NOMO-1 (cell line): ENCODE data around the gene AQP2.
A peak's percentile ranks its signal among the peaks of the same experiment; 100 is the strongest.

ENCODE experiments used
- DNase-seq, 2 experiments: peaks; one replicate each; lab custom pipeline; 2025; ENCODE audit not compliant: unreplicated experiment in 2 of 2; lab: John Stamatoyannopoulos, UW

The AQP2 gene

GRCh38 chr12:49939707-49940106 is 10.8 kb upstream of the AQP2 start:
- DNase-seq: no peak

- peak in 1 of 2 experiments; percentile 30 for DNase-seq
Observed at GRCh38 chr12:49941556-49942511, 8.7 kb upstream of the AQP2 start.

DNA sequence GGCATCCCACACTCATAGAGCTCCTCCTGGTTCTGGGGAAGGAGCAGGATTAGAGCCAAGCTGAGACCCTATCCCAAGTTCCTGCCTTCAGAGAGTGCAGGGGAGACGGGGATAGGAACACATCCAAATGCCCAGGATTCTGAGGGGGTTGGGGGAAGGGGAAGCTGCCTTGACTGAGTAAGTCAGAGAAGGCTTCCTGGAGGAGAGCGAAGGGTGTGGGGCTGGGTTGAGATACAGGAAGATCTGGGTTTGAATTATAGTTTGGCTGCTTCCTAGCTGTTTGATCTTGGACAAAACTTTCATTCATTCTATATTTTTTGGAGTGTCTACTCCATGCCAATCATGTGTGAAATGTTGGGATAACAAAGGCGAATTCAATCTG is 8.0 kb upstream of the AQP2 start:
- DNase-seq: no peak

- DNase-seq: no peak
Observed at GRCh38 chr12:49942921-49943624, 7.5 kb upstream of the AQP2 start.

DNA sequence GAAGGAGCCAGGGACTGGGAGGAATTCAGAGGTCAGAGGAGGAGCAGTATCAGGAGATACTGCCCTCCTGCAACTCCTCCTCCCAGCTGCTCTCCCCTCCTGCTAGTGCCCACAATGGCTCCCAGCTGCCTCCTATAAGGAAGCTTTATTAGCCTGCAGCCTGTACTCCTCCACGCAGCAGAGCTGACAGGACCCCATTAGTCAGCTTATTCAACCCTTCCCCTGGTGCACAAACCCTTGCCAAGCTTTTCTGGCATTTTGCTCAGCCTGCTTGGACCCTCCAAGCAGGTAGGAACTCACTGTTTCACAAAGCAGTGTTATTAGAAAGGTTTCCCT is 6.9 kb upstream of the AQP2 start:
- DNase-seq: no peak

- DNase-seq: no peak
Observed at GRCh38 chr12:49944046-49944445, 6.5 kb upstream of the AQP2 start.

DNA sequence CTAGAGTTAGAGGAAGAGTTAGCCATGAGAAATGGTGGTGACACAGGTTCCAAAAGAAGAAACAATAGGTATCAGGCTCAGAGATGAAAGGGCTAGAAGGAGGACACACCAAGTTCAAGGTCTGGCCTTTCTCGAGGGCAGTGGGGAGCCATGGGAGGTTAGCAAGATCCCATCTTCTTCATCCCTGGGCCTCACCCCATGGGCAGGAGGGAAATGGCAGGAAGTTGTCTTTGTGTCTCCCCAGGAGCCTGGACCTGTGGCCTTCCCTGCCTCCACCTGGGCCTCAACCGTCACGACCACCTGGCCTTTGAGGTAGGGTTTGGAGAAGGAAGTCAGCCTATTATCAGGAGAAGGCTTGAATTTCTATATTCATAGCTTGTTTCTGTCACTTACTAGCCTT is 5.8 kb upstream of the AQP2 start:
- DNase-seq: no peak

- DNase-seq: peak; percentile 62 to 81
Observed at GRCh38 chr12:49945394-49946080, 5.0 kb upstream of the AQP2 start.

- DNase-seq: no peak
Observed at GRCh38 chr12:49946086-49946485, 4.5 kb upstream of the AQP2 start.

DNA sequence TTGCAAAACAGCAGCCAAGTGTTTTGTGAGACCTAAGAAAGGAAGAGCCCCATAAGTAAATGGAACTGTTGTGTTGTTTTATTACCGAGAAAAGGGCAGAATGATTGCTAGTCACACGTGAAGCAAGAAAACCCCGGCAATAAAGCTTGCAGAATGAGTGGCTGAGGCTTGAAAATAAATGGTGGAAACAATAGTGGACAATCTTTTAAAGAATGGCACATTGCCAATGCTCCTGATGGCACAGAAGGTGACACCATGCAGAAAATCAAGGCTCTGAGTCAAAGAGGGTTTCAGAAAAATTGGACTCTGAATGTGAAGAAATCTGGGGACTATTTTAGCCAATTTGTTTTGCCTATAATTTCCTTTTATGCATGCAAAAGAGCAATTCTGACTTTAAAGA is 4.0 kb upstream of the AQP2 start:
- DNase-seq: peak in 1 of 2 experiments; percentile 8

DNA sequence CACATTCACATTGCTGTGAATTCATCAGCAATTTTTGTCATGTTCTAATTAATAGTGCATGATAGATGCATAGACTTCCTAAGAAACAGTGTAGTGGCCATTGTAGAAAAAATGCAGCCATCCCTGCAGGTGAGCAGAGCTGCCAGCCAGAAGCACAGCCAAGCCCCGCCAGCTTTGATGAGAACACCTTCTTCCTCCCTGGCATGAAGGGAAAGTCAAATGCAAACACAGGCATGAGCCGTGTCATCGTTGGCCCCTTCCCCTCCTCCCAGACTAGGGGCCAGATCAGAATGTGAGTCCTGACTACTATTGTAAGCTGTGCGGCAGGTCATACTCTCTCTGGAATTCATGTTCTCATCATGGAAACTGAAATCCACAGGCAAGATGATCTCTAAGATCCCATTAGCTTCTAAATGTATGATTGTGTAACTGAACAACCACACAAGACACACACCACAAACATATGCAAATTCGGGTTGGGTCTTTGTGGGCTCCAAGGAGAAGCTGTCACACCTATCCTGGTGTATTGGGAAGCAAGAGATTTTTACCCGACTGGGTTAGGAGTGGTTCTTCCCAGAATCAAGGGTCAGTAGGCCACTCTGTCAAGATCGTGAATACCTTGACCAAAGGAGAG is 2.8 kb upstream of the AQP2 start:
- no peak for DNase-seq

DNA sequence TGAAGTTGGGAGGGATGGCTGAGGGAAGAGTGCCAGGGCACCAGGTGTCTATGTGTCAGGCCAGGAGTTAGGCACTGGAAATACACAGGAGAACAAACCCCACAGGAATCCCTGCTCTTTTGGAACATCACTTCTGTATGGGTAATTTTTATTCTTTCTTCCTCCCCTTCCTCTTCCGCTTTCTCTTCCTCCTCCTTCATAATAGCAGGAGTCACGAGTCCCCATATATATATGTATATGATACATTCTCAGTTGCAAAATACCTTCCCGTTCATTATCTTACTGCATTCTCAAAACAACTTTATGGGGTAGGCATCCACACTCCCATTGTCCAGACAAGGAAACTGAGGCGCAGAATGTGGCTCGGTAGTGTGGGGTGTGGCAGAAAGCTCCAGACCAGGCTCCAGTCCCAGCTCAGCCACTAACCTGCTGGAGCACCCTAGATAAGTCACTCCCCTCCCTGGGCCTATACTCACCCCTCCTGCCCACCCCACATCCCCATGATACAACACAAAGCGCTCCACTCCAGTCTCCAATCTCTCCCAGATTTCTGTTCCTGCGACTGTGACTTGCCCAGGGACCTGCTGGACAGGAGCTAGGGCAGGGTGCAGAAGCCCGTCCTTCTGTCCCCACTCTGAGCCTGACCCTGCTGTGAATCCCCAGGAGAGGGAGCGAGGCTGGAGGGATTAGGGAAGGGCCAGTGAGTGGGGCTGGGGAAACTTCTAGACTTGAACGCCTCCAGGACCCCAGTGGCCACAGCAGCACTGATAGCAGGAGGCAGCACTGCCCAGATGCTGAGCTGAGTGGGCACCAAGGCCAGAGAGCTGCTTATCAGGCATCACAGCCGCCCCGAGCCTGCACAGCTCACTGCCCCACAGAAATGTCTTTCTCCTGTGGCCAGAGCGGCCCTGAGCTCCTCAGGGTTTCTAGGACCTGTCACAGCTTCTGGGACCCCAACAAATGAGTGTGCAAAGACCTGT is 1.4 kb upstream of the AQP2 start:
- DNase-seq: peak; percentile 38 to 81

- no peak for DNase-seq
Observed at GRCh38 chr12:49949866-49950265, 671 bp upstream of the AQP2 start.

GRCh38 chr12:49951411-49952240 is 1.1 kb downstream of the AQP2 start:
- DNase-seq: no peak

DNA sequence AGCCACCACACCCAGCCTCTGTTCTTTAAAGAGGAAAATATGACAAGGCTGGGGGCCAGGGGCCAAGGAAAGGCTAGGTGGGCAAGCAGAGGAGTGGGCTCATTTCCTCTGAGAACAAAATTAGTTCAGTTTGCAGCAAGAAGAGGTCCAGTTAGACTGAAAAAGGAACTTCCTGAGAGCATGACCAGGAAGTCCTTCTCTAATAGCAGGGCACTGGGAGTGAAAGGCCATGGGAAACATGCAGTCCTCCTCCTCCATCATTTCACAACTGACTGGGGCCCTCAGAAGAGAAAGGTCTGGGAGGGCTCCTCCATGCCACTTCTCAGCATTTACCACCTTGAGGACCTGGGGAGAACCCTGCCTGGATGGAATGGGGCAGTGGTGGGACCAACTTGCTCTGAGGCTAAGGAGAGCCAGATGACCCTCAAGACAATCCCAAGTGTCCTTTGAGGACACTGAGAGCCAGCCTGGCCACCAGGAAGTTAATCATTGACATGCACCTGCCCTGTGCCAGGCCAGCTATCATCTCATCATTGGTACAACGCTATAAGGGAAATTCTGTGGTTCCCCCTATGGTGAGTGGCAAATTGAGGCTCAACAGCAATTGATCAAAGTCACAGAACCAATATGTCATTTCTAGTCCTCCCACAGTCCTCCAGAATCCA is 2.0 kb downstream of the AQP2 start:
- DNase-seq: no peak

- DNase-seq: no peak
Observed at GRCh38 chr12:49953151-49953550, 2.6 kb downstream of the AQP2 start.

DNA sequence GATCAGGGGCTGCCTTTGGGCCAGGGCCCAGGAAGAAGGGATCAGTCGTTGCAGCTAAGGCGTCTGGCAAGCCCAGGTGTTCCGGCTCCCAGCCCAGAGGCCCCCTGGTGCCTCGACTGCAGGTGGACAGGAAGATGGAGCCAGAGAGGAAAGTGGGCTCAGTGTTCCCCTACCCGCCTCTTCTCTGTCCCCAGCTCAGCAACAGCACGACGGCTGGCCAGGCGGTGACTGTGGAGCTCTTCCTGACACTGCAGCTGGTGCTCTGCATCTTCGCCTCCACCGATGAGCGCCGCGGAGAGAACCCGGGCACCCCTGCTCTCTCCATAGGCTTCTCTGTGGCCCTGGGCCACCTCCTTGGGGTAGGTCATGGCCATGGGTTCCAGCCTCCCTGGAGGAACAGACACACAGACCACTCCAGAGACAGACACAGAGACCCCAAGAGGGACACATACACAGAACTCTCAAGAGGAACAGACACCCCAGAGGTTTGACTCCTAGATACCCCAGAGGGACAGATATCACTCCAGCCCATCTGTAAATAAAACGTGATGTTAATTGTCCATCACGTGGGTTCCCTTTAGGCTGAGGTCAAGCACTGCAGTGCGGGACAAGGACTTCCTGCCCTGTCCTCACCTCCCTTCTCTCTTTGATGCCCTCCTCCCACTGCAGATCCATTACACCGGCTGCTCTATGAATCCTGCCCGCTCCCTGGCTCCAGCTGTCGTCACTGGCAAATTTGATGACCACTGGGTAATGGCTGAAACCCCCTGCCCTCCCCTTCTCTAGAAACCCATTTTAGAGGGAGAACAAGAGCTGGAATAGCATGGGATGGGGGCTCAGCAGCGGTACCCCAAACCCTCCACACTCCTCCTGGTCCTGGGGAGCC is 3.7 kb downstream of the AQP2 start:
- no peak for DNase-seq
